Keratinocyte (primary cell): ENCODE measurements around the gene KIF13A. TPM values are rescaled to one million over a fixed set of nuclear protein-coding genes. Genes with fewer than 3 reads are reported as not detected.

Source experiments
- DNase-seq: peaks from one replicate; pipeline ENCODE4 v3.0.0-alpha.2; 2011; ENCODE audit warnings: low read depth, missing footprints, low spot score
- FAIRE-seq: peaks from 2 replicates; lab custom pipeline; 2011; peaks lifted over from hg19 to GRCh38; lab: Jason Lieb, UNC
- H2AFZ ChIP-seq: 2 replicates; pipeline ENCODE4 v1.6.0; 2012; ENCODE audit warnings: low read length, control low read depth, inconsistent platforms; ENCODE audit not compliant: control insufficient read depth
- H3K27ac ChIP-seq: 2 replicates; pipeline ENCODE4 v1.5.1; 2011; ENCODE audit warnings: low read length; ENCODE audit not compliant: control insufficient read depth, insufficient read depth
- H3K27me3 ChIP-seq: 3 replicates; pipeline ENCODE4 v1.6.0; 2011; ENCODE audit warnings: low read length; ENCODE audit not compliant: control insufficient read depth, insufficient read depth; ENCODE audit errors: extremely low read depth
- H3K36me3 ChIP-seq, 2 experiments: 2 replicates in 1 of 2; 3 replicates in 1 of 2; pipeline ENCODE4 v1.5.1; 2011; ENCODE audit warnings: low read length in 2 of 2, mild to moderate bottlenecking in 1 of 2; ENCODE audit not compliant: control insufficient read depth in 2 of 2, insufficient read depth in 2 of 2; ENCODE audit errors: extremely low read depth in 1 of 2
- H3K4me1 ChIP-seq: 3 replicates; pipeline ENCODE4 v1.5.1; 2011; ENCODE audit warnings: low read length; ENCODE audit not compliant: control insufficient read depth, insufficient read depth; ENCODE audit errors: extremely low read depth
- H3K4me2 ChIP-seq: 3 replicates; pipeline ENCODE4 v1.6.0; 2011; ENCODE audit warnings: low read depth, low read length; ENCODE audit not compliant: control insufficient read depth, insufficient read depth; ENCODE audit errors: extremely low read depth
- H3K4me3 ChIP-seq, 3 experiments: fragments of 200-600 bp in 1 of 3; sonication (generic) in 1 of 3; 2 replicates in 2 of 3; 3 replicates in 1 of 3; pipeline ENCODE4 v1.5.1; 2011 to 2016; ENCODE audit warnings: low read length in 3 of 3, mild to moderate bottlenecking in 3 of 3, control low read depth in 2 of 3, inconsistent platforms in 1 of 3, low read depth in 1 of 3, mixed read lengths in 1 of 3, mixed run types in 1 of 3, moderate library complexity in 1 of 3; ENCODE audit not compliant: control insufficient read depth in 2 of 3, insufficient read depth in 2 of 3; ENCODE audit errors: extremely low read depth in 1 of 3
- H3K79me2 ChIP-seq: 2 replicates; pipeline ENCODE4 v1.6.0; 2012; ENCODE audit warnings: low read length; ENCODE audit not compliant: control insufficient read depth, insufficient read depth
- H3K9ac ChIP-seq: 3 replicates; pipeline ENCODE4 v1.6.0; 2011; ENCODE audit warnings: low read length; ENCODE audit not compliant: control insufficient read depth, insufficient read depth; ENCODE audit errors: extremely low read depth
- H3K9me1 ChIP-seq: 3 replicates; pipeline ENCODE4 v1.6.0; 2011; ENCODE audit warnings: low read length; ENCODE audit not compliant: control insufficient read depth, insufficient read depth; ENCODE audit errors: extremely low read depth
- H3K9me3 ChIP-seq: 2 replicates; pipeline ENCODE4 v1.5.1; 2012; ENCODE audit warnings: low read depth, low read length; ENCODE audit not compliant: control insufficient read depth
- H4K20me1 ChIP-seq: 3 replicates; pipeline ENCODE4 v1.6.0; 2011; ENCODE audit warnings: low read length; ENCODE audit not compliant: control insufficient read depth, insufficient read depth; ENCODE audit errors: extremely low read depth
- EZH2 ChIP-seq: IDR thresholded peaks from one replicate; pipeline ENCODE4 v1.6.1; 2012; ENCODE audit warnings: inconsistent platforms, mild to moderate bottlenecking, low read length, moderate library complexity
- dilution Hi-C: fragments of 300-500 bp; cut with MboI; formaldehyde crosslinking; loops from one replicate; pipeline ENCODE4 v1.7.0; 2020; ENCODE audit warnings: low sequenced_read_pairs; ENCODE audit not compliant: extremely low pct_ligation_motif_present
- polyA plus RNA-seq, 5 experiments: library from polyadenylated mRNA; depleted of rRNA in 3 of 5; stranded (reverse) in 3 of 5; stranded (forward) in 1 of 5; unstranded in 1 of 5; fragments of >200 nt; gene quantifications; 1 replicate in 1 of 5; 2 replicates in 3 of 5; 3 replicates in 1 of 5; pipeline versions ENCODE4 v1.2.1 to v1.2.3, GENCODE V29; 2011 to 2012; ENCODE audit warnings: missing spikeins in 2 of 5, low read depth in 1 of 5, low replicate concordance in 1 of 5
- TF ChIP-seq, protein P1 (sequence below), 3 experiments: IDR thresholded peaks in 1 of 3; conservative IDR thresholded peaks in 1 of 3; optimal IDR thresholded peaks in 1 of 3; 2 replicates in 2 of 3; 3 replicates in 1 of 3; pipeline versions ENCODE3 to v1.5.1; 2011; ENCODE audit warnings: low read length in 3 of 3, mild to moderate bottlenecking in 3 of 3, moderate library complexity in 2 of 3, control low read depth in 1 of 3, inconsistent platforms in 1 of 3; ENCODE audit not compliant: insufficient read depth in 2 of 3; ENCODE audit errors: extremely low read depth in 1 of 3

Gene KIF13A
- polyA plus RNA-seq, 1 donor (not counting 4 experiments of a cell fraction or from before 2014, with no cell fraction given): 96.2 TPM

DNA sequence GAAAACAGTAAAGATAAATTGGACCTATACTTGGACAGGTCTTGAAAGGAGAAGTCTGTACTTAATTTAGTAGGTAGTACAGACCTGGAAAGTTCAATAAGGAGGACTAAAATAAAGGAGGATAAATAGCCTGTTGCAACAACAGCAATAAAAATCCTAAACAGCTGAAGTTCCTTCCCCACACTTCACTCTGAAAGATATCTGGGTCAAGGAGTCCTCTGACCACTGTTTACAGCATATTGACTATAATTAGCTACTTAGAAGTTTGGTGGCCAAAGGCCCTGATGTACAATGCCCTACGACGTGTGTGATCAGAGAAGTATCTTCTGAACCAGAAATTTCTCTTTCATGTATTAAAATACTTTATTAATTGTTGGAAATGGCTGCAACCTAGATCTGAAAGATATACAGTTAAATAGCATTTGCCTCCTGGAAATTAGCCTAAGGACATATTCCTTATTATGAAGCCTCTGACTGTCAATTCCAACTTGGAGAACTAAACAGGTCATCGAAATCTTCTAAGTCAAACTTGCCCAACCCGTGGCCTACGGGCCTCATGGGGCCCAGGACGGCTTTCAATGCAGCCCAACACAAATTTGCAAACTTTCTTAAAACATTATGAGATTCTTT is 82.8 kb downstream of the KIF13A start:
- DNase-seq: no peak
- no peak overlapping the region for H2AFZ ChIP-seq
- no peaks in the 10 kb centered on the region for H3K27me3 ChIP-seq
- dilution Hi-C loops: no loop called here
- TF ChIP-seq EZH2: no peak
- TF ChIP-seq, protein P1, sequence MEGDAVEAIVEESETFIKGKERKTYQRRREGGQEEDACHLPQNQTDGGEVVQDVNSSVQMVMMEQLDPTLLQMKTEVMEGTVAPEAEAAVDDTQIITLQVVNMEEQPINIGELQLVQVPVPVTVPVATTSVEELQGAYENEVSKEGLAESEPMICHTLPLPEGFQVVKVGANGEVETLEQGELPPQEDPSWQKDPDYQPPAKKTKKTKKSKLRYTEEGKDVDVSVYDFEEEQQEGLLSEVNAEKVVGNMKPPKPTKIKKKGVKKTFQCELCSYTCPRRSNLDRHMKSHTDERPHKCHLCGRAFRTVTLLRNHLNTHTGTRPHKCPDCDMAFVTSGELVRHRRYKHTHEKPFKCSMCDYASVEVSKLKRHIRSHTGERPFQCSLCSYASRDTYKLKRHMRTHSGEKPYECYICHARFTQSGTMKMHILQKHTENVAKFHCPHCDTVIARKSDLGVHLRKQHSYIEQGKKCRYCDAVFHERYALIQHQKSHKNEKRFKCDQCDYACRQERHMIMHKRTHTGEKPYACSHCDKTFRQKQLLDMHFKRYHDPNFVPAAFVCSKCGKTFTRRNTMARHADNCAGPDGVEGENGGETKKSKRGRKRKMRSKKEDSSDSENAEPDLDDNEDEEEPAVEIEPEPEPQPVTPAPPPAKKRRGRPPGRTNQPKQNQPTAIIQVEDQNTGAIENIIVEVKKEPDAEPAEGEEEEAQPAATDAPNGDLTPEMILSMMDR (optimal IDR thresholded peaks at IDR 0.05 in 1 of 3, IDR thresholded peaks at IDR 0.05 in 1 of 3, conservative IDR thresholded peaks at IDR 0.05 in 1 of 3; ENCODE audit: extremely low read depth in 1 of 3, insufficient read depth in 2 of 3, low read length in 3 of 3): no peak
- no peak overlapping the region for H3K4me3 ChIP-seq
- FAIRE-seq: no peak
- H3K9me3 ChIP-seq: no peaks in the 10 kb centered on the region
- peaks cover 48% of the 10 kb centered on the region for H3K4me1 ChIP-seq
- H3K4me2 ChIP-seq: no peak overlapping the region
- H3K9ac ChIP-seq: no peak overlapping the region
- H3K79me2 ChIP-seq: peaks cover 75% of the 10 kb centered on the region
- H3K27ac ChIP-seq: no peak overlapping the region
- H3K36me3 ChIP-seq: no peaks in the 10 kb centered on the region
- H4K20me1 ChIP-seq: no peaks in the 10 kb centered on the region
- H3K9me1 ChIP-seq: peaks cover 2% of the 10 kb centered on the region

DNA sequence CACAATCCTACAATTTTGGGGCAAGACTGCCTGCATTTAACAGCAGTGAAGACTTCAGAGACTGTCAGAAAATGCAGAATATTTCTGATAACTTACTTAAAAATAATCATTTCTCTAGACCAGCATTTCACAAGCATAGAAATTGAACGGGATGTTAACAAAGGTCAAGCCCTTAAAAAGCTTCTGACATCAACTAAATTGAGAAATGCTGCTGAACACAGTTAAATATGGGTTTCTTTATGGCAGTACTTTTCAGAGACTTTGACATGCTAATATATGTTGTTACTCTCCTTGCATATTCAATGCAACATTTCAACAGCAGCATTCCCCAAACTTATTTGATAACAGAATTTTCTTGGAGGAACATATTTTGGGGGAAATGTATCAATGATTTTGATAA is 84.5 kb downstream of the KIF13A start:
- Histone ChIP-seq H3K27me3 (no peaks in the 10 kb centered on the region), H3K79me2 (peaks cover 77% of the 10 kb centered on the region), H2AFZ (no peak overlapping the region), H3K9me1 (peaks cover 2% of the 10 kb centered on the region), H3K4me2 (no peak overlapping the region), H3K4me1 (peaks cover 36% of the 10 kb centered on the region), H4K20me1 (no peaks in the 10 kb centered on the region), H3K9me3 (no peaks in the 10 kb centered on the region), H3K4me3 (no peak overlapping the region), H3K36me3 (peaks cover under 1 to 2% of the 10 kb centered on the region in 2 experiments), H3K9ac (no peak overlapping the region), H3K27ac (no peak overlapping the region)
- DNase-seq: no peak
- dilution Hi-C loops: no loop called here
- FAIRE-seq: no peak
- no peak for TF ChIP-seq EZH2
- TF ChIP-seq, protein P1 (optimal IDR thresholded peaks at IDR 0.05 in 1 of 3, IDR thresholded peaks at IDR 0.05 in 1 of 3, conservative IDR thresholded peaks at IDR 0.05 in 1 of 3; ENCODE audit: extremely low read depth in 1 of 3, insufficient read depth in 2 of 3, low read length in 3 of 3): no peak
